HUDEP-2 (cell line): ENCODE results near the gene LSM3.

Experiments
- DNase-seq, 76 experiments: peaks; one replicate each; lab custom pipeline; 2025; ENCODE audit not compliant: unreplicated experiment in 76 of 76; lab: John Stamatoyannopoulos, UW

The LSM3 gene

DNA sequence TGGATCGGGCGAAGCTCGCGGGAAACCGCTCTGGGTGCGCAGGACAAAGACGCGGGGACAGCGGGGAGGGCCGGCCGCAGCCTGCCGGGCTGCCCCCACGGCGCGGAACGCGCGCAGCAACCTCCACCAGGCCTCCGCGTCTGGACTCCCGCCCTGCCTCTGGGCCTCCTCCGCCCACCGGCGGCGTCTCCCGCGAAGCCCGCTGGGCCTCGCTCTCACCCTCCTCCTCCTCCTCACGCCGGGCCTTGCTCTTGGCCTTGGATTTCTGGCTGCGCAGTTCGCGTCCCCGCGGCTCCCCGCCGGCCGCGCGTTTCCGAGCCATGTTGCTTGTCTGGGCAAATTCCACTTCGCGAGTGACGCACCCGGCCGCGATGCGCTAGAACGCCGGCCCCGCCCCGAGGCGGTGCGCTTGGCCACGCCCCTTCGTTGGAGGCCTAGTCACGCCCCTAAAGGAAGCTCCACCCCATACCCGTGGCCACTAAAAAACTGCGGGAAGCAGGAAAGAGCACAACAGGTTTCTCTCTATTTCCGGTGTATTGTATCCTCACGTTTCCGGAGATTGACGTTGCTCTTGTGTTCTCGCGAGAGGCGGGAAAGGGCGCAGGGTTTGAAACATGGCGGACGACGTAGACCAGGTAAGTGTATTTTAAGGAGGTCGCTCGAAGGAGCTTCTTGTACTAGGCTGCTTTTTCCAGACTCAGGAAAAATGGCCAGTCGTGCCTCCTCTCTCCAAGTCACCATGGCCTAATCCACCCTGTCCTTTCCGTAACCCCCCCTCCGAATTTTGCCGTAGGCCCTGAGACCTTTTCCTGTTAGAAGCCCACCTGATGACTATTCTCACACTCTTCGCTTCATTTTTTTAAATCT is at the start of gene LSM3, which contains the start of gene XPC:
Gene LSM3, plus strand, starts transcription at position 571 of the 867 bp plus-strand sequence. Its CDS starts 44 bp downstream, at position 615.
Gene XPC, minus strand, starts transcription at position 355 of the 867 bp plus-strand sequence. Its CDS starts 33 bp downstream, at position 322.
- peak; percentile 47 to 98 (median 92) for DNase-seq

GRCh38 chr3:14129296-14129695 is 49.3 kb upstream of the LSM3 start:
- DNase-seq = no peak

- no peak for DNase-seq
These were observed 48.4 kb upstream of the LSM3 start for GRCh38 chr3:14130230-14130629.

- DNase-seq = no peak
These were observed 47.9 kb upstream of the LSM3 start for GRCh38 chr3:14130707-14131106.

DNA sequence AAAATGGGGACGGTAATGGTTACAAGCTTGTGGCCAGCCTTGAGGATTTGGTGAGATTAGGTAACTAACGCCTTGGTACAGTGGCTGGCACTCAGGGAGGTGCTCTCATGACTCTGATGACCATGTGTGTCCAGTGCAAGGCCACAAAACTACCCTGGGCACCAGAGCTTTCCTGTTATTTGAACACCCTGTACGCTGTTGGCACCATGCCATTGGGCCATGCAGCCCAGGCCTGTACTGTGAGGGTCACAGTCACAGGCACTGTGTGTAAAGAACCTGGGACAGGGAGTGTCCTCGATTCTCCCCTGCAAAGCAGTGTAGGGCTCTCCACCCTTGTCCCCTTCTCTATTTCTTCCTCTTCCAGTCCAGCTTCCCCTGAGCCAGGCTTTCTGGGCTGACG is 47.5 kb upstream of the LSM3 start:
- DNase-seq = no peak

DNA sequence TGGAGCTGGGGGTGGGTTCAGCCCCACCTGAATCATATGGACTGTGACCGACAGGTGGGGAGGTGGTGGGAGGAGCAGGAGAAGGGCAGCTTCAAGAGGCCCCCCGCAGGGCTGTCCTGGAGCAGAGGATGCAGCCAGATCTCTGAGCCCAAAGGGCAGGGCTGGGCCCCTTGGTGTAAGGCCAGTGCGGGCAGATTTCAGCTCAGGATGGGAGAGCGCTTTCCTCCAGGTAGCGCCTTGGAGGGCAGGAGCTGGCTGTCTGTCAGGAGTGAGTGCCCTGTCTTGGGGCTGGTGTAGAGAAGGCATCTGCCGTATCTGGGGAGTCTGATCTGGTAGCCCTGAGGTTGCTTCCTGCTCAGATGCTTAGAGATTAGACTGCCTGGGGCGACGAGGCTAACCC is 46.5 kb upstream of the LSM3 start:
- no peak for DNase-seq

GRCh38 chr3:14132689-14133088 is 45.9 kb upstream of the LSM3 start:
- DNase-seq = no peak

DNA sequence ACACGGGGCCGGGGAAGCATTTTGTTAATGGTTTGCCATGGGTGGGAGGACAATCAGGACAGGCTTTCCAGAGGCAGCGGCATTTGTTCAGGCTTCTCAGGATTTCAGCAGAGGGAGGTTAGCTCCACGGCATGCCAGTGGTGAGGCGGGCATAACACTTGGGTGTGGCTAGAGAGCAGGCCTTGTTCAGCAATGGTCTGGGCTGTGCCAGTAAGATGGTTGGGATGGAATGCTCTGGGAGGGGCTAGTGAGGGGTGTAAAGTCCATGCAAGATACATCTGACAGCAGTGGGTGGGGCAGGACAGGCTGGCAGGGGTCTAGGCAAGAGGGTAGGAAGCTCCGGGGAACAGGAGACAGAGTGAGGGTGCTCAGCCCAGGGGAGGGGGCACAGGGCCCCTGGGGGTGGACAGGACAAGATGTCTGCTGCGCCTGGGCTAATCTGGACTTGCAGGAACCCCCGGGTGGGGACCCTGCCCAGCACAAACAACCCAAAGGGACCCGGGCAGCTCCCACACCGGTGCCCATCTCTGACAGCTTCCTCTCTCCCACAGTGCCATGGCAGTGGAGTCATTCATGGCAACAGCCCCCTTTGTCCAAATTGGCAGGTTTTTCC is 45.3 kb upstream of the LSM3 start:
- DNase-seq = no peak

DNA sequence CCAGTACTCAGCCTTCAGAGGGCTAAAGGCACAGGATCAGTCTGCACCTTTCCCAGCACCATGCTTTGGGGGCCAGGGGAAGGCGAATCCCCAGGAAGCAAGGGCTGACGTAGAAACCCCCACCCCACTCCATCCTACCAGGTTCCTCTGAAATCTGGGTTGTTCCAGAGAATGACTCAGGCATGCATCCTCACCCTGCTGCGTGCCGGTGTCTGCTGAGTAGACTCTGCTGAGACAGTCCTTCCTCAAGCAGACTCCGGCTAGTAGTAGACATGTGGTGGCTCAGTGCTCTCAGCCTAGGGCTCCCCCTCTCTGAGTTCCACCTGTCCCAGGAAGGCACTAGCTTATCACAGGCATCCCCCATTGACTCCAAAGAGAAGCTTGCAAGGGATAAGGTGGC is 44.7 kb upstream of the LSM3 start:
- no peak for DNase-seq

GRCh38 chr3:14134291-14134690 is 44.3 kb upstream of the LSM3 start:
- DNase-seq = no peak

- DNase-seq = no peak
These were observed 43.0 kb upstream of the LSM3 start for GRCh38 chr3:14135581-14135980.

DNA sequence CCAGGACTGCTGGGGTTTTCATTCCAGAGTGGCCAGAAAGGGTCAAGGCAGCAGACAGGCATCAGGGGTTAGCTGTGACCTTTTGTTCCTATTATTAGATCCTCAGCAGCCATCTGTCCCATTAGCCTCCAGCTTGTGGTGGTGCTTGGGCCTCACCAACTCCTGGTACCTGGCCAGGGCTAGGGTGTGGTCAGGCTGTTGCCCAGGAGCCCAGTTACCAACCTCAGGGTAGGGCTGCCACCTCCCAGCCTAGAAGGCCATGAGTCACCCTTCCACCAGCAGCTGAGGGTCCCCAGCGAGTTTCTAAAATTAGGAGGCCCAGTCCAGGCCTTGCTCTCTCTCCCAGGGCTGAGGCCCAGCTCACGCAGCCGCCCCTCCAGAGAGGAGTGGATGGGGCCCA is 41.6 kb upstream of the LSM3 start:
- DNase-seq = peak in 48 of 76 experiments; percentile 3 to 63 (median 30)

- no peak for DNase-seq
These were observed 41.2 kb upstream of the LSM3 start for GRCh38 chr3:14137445-14137844.

GRCh38 chr3:14138109-14138877 is 40.3 kb upstream of the LSM3 start:
- no peak for DNase-seq

DNA sequence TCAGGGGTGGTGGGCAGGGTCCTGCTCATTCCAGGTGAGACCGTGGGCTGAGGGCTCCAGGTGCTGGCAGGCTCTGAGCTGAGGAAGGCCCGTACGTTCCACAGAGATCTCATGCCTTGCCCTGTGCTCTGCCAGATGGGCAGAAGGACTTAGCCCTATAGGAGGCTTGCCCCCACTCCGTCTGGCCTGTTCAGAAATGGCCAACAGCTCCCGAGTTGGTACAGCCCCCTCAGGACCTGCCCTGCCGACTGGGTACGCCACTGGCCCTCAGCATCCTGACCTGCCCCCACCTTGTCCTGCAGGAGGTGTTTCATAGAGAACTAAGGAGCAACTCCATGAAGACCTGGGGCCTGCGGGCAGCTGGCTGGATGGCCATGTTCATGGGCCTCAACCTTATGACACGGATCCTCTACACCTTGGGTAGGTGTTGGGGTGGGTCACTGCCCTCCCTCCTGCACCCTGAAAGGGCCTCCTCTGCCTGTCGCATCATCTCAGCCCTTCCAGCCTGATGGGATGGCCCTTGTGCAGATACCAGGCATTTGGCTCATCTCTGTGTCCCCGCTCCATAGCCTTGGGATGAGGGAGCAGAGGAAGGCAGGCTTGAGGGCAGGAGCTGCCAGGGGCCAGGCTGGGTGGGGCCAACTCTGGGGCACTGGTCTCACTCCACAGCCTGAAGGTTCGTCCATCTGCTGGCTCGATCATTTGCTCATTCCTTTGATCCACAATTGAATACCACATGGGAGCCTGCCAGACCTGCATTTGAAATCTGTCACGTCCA is 39.5 kb upstream of the LSM3 start:
- no peak for DNase-seq

DNA sequence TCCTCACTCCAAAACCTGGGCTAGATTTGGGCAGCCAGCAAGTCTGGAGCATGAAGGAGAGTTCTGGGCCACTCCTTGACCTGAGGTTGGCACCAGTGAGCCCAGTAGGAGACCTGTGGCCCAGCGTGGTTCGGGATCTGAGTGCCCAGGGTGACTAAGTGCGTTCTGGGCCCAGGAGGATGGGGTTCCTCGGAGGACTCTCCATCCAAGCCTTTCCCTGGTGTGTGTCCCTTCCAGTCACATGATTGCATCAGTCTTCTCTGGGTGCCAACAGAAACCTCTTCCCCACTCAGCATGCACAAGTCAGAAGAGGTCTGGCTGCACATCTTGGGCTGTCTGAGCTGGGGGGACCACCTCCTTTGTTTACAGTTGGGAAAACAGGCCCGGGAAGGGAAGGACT is 38.8 kb upstream of the LSM3 start:
- no peak for DNase-seq

DNA sequence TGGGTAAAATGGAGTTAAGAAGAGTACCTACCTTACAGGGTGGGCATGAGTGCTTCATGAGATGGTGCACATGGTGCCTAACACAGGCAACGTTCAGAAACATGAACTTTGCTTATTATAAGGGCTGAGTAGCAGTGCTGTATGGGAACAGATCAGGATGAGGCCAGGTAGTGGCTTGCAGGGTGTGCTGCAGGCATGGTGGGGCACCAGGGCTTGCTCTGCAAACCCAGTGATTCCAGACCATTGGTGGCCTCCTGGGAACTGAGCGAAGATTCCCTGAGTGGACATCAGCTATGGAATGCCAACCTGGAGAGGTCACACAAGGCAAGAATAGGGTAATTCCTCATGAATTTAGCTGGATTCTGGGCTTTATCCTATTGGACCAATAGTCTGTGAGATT is 37.9 kb upstream of the LSM3 start:
- DNase-seq = no peak

- no peak for DNase-seq
These were observed 37.5 kb upstream of the LSM3 start for GRCh38 chr3:14141144-14141543.

DNA sequence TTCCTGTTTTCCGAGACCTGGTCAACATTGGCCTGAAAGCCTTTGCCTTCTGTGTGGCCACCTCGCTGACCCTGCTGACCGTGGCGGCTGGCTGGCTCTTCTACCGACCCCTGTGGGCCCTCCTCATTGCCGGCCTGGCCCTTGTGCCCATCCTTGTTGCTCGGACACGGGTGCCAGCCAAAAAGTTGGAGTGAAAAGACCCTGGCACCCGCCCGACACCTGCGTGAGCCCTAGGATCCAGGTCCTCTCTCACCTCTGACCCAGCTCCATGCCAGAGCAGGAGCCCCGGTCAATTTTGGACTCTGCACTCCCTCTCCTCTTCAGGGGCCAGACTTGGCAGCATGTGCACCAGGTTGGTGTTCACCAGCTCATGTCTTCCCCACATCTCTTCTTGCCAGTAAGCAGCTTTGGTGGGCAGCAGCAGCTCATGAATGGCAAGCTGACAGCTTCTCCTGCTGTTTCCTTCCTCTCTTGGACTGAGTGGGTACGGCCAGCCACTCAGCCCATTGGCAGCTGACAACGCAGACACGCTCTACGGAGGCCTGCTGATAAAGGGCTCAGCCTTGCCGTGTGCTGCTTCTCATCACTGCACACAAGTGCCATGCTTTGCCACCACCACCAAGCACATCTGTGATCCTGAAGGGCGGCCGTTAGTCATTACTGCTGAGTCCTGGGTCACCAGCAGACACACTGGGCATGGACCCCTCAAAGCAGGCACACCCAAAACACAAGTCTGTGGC is 36.8 kb upstream of the LSM3 start:
- no peak for DNase-seq
